B cell (primary cell): ENCODE results near the gene SPIB.

ENCODE experiments used
- CTCF ChIP-seq: fragments of 200-600 bp; IDR thresholded peaks from one replicate; pipeline ENCODE4 v1.8.0; 2022; ENCODE audit warnings: antibody characterized with exemption, mild to moderate bottlenecking
- EZH2 ChIP-seq: IDR thresholded peaks from 2 replicates; pipeline ENCODE4 v1.6.1; 2012; ENCODE audit warnings: borderline replicate concordance, low read depth, mild to moderate bottlenecking, moderate library complexity, low read length; ENCODE audit not compliant: insufficient read depth, poor library complexity, severe bottlenecking

- TF ChIP-seq CTCF (no peak), EZH2 (no peak)
Observed at GRCh38 chr19:50384685-50385535, 33.8 kb upstream of the SPIB start.
